Esophagus squamous epithelium (tissue), 4 donors: ENCODE results near the gene GPR26.

ENCODE experiments used
- CTCF ChIP-seq, 6 experiments: fragments of 450-650 bp in 4 of 6; fragments of 200-600 bp in 2 of 6; sonication (generic) in 2 of 6; IDR thresholded peaks; one replicate each; pipeline ENCODE4 v1.5.1; 2016 to 2019; ENCODE audit warnings: antibody characterized with exemption in 6 of 6, mild to moderate bottlenecking in 4 of 6, moderate library complexity in 4 of 6
- POLR2A ChIP-seq, 4 donors: fragments of 450-650 bp; IDR thresholded peaks; one replicate each; pipeline ENCODE4 v1.6.1; 2017; ENCODE audit warnings: antibody characterized with exemption in 4 of 4, mild to moderate bottlenecking in 4 of 4, moderate library complexity in 3 of 4

- TF ChIP-seq POLR2A (IDR thresholded peaks at IDR 0.05) = no peak
- TF ChIP-seq CTCF (IDR thresholded peaks at IDR 0.05) = no peak
Observed at GRCh38 chr10:123620621-123621020, 45.5 kb upstream of the GPR26 start.
